Gastrocnemius medialis (tissue), 4 donors: ENCODE results near the gene KRT38. TPM values are rescaled to one million over a fixed set of nuclear protein-coding genes. Genes with fewer than 3 reads are reported as not detected.

ENCODE experiments used
- ATAC-seq, 2 donors: fragments of 150-250 bp; one replicate each; pipeline ENCODE4 v1.9.1; 2016
- DNase-seq, 2 donors: peaks; one replicate each; pipeline ENCODE4 v3.0.0-alpha.2; 2019
- H3K27ac ChIP-seq, 4 donors: fragments of 200-600 bp; sonication (generic); 1 replicate in 1 of 4; 2 replicates in 3 of 4; pipeline ENCODE4 v1.5.1; 2016 to 2018; ENCODE audit warnings: mild to moderate bottlenecking in 2 of 4, moderate library complexity in 1 of 4
- H3K27me3 ChIP-seq, 3 donors: fragments of 200-600 bp; sonication (generic) in 2 of 3; 1 replicate in 1 of 3; 2 replicates in 2 of 3; pipeline versions ENCODE4 v1.5.1 to v1.6.0; 2016 to 2019; ENCODE audit warnings: mild to moderate bottlenecking in 1 of 3, moderate library complexity in 1 of 3
- H3K36me3 ChIP-seq, 2 donors: fragments of 200-600 bp; sonication (generic) in 1 of 2; one replicate each; pipeline ENCODE4 v1.5.1; 2017 to 2018
- H3K4me1 ChIP-seq, 2 donors: fragments of 200-600 bp; sonication (generic) in 1 of 2; one replicate each; pipeline ENCODE4 v1.5.1; 2016 to 2017; ENCODE audit warnings: mild to moderate bottlenecking in 2 of 2
- H3K4me3 ChIP-seq, 4 donors: fragments of 200-600 bp; sonication (generic) in 3 of 4; 1 replicate in 1 of 4; 2 replicates in 3 of 4; pipeline ENCODE4 v1.5.1; 2016 to 2019; ENCODE audit warnings: mild to moderate bottlenecking in 2 of 4
- H3K9me3 ChIP-seq, 3 donors: fragments of 200-600 bp; sonication (generic) in 2 of 3; 1 replicate in 1 of 3; 2 replicates in 2 of 3; pipeline ENCODE4 v1.5.1; 2016 to 2019
- CTCF ChIP-seq, 5 experiments: fragments of 450-650 bp in 3 of 5; fragments of 200-600 bp in 2 of 5; sonication (generic) in 2 of 5; IDR thresholded peaks in 4 of 5; conservative IDR thresholded peaks in 1 of 5; 1 replicate in 4 of 5; 2 replicates in 1 of 5; pipeline ENCODE4 v1.5.1; 2016 to 2019; ENCODE audit warnings: antibody characterized with exemption in 5 of 5, mild to moderate bottlenecking in 3 of 5, moderate library complexity in 3 of 5
- POLR2A ChIP-seq, 2 donors: fragments of 450-650 bp; IDR thresholded peaks; one replicate each; pipeline ENCODE4 v1.6.1; 2017; ENCODE audit warnings: antibody characterized with exemption in 2 of 2, mild to moderate bottlenecking in 2 of 2, moderate library complexity in 2 of 2
- in situ Hi-C, 4 donors: fragments of 200-750 bp; cut with MboI; loops; one replicate each; pipeline versions ENCODE4 v1.15.0 to v1.8.0; 2017; ENCODE audit warnings: low sequenced_read_pairs in 4 of 4
- intact Hi-C: fragments of 100-400 bp; cut with DNase I; formaldehyde crosslinking; loops from one replicate; pipeline ENCODE4 v1.15.1; 2023; ENCODE audit warnings: low total_unique reads
- total RNA-seq, 4 donors: library from RNA; depleted of rRNA; stranded (reverse); fragments of >200 nt; gene quantifications; one replicate each; pipeline versions ENCODE4 v1.1.0 to v1.2.3, GENCODE V29; 2016

KRT38 gene
- total RNA-seq, 4 donors from 2014 or later: not detected

GRCh38 chr17:41439375-41439774 lies 1.4 kb downstream of the KRT38 start:
- no peak for TF ChIP-seq POLR2A (IDR thresholded peaks at IDR 0.05)
- TF ChIP-seq CTCF (IDR thresholded peaks at IDR 0.05 in 4 of 5, conservative IDR thresholded peaks at IDR 0.05 in 1 of 5): no peak
- Histone ChIP-seq H3K36me3 (no peaks in the 10 kb centered on the region), H3K4me3 (no peak overlapping the region), H3K27me3 (no peaks in the 10 kb centered on the region), H3K27ac (no peak overlapping the region), H3K4me1 (no peaks in the 10 kb centered on the region), H3K9me3 (no peaks in the 10 kb centered on the region)
- intact Hi-C loops: no loop called here
- DNase-seq: no peak
- no peak for ATAC-seq
- in situ Hi-C loops: no loop called here

- H3K27ac ChIP-seq: no peak overlapping the region
- TF ChIP-seq POLR2A (IDR thresholded peaks at IDR 0.05) (no peak), CTCF (IDR thresholded peaks at IDR 0.05 in 4 of 5, conservative IDR thresholded peaks at IDR 0.05 in 1 of 5) (no peak)
- DNase-seq (no peak), ATAC-seq (no peak)
- intact Hi-C loops (no loop called here), in situ Hi-C loops (no loop called here)
- H3K36me3 ChIP-seq: no peaks in the 10 kb centered on the region
- no peaks in the 10 kb centered on the region for H3K4me1 ChIP-seq
- no peaks in the 10 kb centered on the region for H3K9me3 ChIP-seq
- no peaks in the 10 kb centered on the region for H3K27me3 ChIP-seq
- no peak overlapping the region for H3K4me3 ChIP-seq
These were observed 3.0 kb downstream of the KRT38 start for GRCh38 chr17:41437769-41438168.

- no peak for DNase-seq
- TF ChIP-seq CTCF (IDR thresholded peaks at IDR 0.05 in 4 of 5, conservative IDR thresholded peaks at IDR 0.05 in 1 of 5): no peak
- no peak for TF ChIP-seq POLR2A (IDR thresholded peaks at IDR 0.05)
- H3K27ac ChIP-seq: no peak overlapping the region
- H3K4me3 ChIP-seq: no peak overlapping the region
- no peak for ATAC-seq
- no peaks in the 10 kb centered on the region for H3K9me3 ChIP-seq
- H3K36me3 ChIP-seq: no peaks in the 10 kb centered on the region
- in situ Hi-C loops: no loop called here
- no peaks in the 10 kb centered on the region for H3K4me1 ChIP-seq
- intact Hi-C loops: no loop called here
- H3K27me3 ChIP-seq: no peaks in the 10 kb centered on the region
These were observed 3.5 kb downstream of the KRT38 start for GRCh38 chr17:41437254-41437653.

- intact Hi-C loops: no loop called here
- in situ Hi-C loops: no loop called here
- TF ChIP-seq CTCF (IDR thresholded peaks at IDR 0.05 in 4 of 5, conservative IDR thresholded peaks at IDR 0.05 in 1 of 5) (no peak), POLR2A (IDR thresholded peaks at IDR 0.05) (no peak)
- Histone ChIP-seq H3K4me1 (no peaks in the 10 kb centered on the region), H3K4me3 (no peak overlapping the region), H3K27ac (no peak overlapping the region), H3K9me3 (no peaks in the 10 kb centered on the region), H3K36me3 (no peaks in the 10 kb centered on the region), H3K27me3 (no peaks in the 10 kb centered on the region)
- no peak for DNase-seq
- no peak for ATAC-seq
These were observed 6.4 kb downstream of the KRT38 start for GRCh38 chr17:41434415-41434814.

GRCh38 chr17:41434005-41434404 lies 6.8 kb downstream of the KRT38 start:
- H3K4me3 ChIP-seq: no peak overlapping the region
- no peak overlapping the region for H3K27ac ChIP-seq
- H3K9me3 ChIP-seq: no peaks in the 10 kb centered on the region
- ATAC-seq: no peak
- DNase-seq: no peak
- in situ Hi-C loops (no loop called here), intact Hi-C loops (no loop called here)
- TF ChIP-seq POLR2A (IDR thresholded peaks at IDR 0.05) (no peak), CTCF (IDR thresholded peaks at IDR 0.05 in 4 of 5, conservative IDR thresholded peaks at IDR 0.05 in 1 of 5) (no peak)
- no peaks in the 10 kb centered on the region for H3K4me1 ChIP-seq
- H3K27me3 ChIP-seq: no peaks in the 10 kb centered on the region
- H3K36me3 ChIP-seq: no peaks in the 10 kb centered on the region
